ENCODE results near the gene RTN4RL1.

The RTN4RL1 gene

DNA sequence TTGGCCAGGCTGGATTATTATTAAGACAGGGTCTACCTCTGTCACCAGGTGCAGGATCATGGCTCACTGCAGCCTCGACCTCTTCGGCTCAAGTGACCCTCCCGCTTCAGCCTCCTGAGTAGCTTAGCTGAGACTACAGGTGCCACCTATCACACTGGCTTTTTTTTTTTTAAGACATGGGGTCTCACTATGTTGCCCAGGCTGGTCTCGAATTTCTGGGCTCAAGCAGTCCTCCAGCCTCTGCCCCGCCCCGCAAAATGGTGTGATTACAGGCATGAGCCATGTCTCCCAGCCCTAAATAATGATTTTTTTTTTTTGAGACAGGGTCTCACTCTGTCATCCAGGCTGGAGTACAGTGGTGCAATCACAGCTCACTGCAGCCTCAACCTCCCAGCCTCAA, 22.5 kb upstream of the RTN4RL1 start:
- DNase-seq (ENCODE audit: low read depth) = no peak

DNA sequence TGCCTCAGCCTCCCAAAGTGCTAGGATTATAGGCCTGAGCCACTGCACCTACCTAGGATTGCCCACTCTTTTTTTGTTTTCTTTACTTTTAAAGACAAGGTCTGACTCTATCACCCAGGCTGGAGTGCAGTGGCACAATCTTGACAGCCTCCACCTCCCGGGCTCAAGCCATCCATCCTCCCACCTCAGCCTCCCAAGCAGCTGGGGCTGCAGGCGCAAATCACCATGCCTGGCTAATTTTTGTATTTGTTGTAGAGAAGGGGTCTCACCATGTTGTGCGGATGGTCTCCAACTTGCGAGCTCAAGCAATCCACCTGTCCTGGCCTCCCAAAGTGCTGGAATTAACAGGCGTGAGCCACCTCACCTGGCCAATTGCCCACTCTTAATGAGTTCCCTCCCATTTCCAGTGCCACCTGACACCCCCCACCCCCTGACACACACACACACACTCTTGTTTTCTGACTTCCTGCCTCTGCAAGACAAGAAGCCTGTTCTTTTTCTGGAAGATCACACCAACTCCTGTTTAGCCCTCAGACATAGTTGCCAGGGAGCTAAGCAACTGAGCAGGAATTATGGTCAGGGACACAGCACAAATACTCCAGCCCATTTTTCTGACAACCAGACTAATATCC, 19.2 kb upstream of the RTN4RL1 start:
- DNase-seq (ENCODE audit: low read depth) = no peak

DNA sequence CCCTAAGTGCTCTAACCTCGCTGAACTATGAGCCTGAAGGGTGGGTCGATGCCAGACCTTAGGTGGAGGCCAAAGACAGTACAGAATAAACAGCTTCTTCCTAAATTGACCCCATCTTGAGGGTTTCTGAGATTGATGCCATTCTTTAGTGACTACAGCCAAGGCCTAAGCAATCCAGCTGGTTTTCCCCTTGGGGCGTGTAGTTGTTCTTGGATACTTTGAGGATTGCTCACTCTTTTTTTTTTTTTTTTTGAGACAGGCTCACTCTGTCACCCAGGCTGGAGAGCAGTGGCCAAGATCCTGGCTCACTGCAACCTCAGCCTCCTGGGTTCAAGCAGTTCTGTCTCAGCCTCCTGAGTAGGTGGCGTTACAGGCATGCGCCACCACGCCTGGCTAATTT, 18.7 kb upstream of the RTN4RL1 start:
- no peak for DNase-seq (ENCODE audit: low read depth)

DNA sequence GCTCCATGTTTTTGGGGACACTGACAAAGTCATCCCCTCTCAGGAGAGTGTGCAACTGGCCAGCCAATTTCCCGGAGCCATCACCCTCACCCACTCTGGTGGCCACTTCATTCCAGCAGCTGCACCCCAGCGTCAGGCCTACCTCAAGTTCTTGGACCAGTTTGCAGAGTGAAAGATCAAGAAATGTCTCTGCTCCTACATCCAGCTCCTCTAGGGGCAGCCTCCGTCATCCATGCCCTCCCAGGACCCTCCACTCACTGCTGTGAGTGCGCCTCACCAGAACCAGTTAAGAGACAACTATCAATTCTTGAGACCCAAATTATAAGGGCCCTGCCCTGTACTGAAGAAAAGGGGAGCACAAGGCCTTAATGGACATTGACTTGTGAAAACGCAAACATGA, 17.8 kb upstream of the RTN4RL1 start:
- no peak for DNase-seq (ENCODE audit: low read depth)

DNA sequence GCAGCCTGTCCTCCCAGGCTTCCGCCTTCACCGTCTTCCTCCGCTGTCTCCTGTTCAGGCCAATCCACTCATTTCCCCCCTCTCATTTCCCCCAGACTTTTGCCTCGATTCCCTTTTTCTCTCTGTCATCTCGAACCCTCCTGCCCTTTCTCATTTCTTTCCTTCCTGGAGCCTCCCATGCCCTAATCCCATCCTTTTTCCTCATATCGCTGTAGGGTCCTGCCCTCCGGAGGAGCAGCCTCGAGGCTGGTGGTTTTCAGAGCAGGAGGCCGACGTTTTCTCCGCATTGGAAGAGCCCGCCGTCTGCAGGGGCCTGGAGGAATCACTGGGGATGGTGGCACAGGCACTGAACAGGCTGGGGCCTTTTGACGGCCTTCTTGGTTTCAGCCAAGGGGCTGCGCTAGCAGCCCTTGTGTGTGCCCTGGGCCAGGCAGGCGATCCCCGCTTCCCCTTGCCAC, 17.3 kb upstream of the RTN4RL1 start:
- no peak for DNase-seq (ENCODE audit: low read depth)

DNA sequence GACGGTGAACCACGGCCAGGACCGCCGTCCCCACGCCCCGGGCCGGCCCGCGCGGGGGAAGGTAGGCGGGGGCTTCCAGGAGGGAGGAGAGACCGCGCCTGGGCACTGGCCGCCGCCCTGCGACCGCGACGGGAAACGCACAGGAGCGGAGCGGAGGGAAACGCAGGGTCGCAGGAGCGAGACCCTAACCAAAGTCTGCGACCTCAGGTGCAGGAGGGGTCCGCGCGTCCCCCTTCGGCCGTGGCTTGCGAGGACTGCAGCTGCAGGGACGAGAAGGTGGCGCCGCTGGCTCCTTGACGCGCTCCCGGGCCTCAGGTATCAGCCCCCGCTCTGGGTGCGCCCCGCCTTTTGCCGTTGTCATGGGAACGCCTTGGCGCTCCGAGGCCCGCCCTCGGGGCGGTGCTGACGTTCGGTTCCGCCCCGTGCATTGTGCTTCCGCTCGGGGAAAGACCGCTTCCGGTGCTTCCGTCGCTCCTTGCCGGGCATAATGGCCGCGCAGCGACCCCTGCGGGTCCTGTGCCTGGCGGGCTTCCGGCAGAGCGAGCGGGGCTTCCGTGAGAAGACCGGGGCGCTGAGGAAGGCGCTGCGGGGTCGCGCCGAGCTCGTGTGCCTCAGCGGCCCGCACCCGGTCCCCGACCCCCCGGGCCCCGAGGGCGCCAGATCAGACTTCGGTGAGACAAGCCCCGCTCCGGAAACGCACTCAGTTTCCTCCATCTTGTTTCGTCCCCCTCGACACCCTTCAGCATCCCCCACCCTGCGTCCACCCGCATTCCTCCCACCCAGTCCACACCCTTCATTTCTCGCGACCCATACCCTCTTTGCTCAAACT, 16.6 kb upstream of the RTN4RL1 start, which contains the start of gene OVCA2:
Gene OVCA2 (plus strand): TSS at position 462 of the 829 bp plus-strand sequence. CDS start 26 bp downstream, at position 488.
- DNase-seq (ENCODE audit: low read depth) = peak; percentile 92

DNA sequence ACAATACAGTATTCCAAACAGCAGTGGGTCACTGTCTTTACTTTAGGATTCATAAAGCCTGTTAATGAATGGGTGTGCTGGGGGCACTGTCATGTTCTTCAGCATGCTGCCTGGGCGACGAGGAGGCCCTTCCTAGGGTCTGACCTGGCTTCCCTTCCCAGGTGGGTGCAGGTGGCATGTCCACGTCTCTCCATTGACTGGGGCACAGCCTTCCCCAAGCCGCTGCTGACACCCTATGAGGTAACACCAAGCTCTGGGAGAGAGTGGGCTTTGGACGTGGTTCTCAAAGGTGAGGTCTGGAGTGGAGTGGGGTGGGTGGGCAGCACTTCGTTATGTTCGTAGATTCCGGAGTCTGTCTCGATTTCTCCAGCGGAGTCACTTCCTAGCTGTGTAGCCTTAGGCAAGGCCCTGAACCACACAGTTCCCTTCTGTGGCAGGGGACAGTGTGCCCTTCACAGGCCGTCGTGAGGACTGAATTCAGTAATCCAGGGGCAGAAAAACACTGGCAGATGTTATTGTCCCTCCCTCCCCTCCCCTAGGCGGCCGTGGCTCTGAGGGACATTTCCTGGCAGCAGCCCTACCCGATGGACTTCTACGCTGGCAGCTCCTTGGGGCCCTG, 15.9 kb upstream of the RTN4RL1 start:
- no peak for DNase-seq (ENCODE audit: low read depth)

DNA sequence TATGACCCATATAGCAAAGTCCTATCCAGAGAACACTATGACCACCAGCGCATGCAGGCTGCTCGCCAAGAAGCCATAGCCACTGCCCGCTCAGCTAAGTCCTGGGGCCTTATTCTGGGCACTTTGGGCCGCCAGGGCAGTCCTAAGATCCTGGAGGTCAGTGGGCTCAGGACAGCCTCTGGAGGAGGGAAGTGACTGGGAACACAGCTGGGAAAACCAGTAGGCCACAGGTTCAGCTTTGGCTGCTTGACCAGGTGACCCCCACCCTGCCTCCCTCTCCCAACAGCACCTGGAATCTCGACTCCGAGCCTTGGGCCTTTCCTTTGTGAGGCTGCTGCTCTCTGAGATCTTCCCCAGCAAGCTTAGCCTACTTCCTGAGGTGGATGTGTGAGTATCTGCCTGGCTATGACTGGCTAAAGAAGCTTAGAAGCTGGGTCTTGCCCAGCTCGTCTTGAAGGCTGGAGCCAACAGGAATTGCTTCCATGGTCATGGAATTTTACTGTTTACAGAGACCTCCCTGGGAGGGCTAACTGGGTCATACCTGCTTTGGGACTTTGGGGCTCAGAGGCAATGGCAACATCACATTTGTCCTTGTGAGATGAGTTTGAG, 15.2 kb upstream of the RTN4RL1 start:
- DNase-seq (ENCODE audit: low read depth) = no peak

DNA sequence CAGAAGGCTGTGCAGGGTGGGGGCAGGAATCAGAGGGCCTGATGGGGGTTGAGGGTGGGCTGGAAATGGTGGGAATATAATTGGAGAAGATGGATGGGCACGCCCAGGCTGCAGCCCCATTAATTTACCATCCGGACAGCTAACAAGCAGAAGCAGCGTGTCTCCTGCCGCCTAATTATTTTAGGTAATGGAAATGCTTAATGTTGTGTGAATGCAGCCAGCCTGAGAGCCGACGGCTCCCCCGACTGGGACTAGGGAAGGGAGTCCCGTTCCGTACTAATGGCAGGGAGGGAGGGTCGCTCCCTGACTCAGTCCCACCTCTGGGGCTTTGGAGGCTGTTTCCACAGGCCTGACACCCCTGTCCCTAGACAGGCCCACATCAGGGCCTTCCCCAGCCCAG, 12.0 kb upstream of the RTN4RL1 start:
- DNase-seq (ENCODE audit: low read depth) = no peak

DNA sequence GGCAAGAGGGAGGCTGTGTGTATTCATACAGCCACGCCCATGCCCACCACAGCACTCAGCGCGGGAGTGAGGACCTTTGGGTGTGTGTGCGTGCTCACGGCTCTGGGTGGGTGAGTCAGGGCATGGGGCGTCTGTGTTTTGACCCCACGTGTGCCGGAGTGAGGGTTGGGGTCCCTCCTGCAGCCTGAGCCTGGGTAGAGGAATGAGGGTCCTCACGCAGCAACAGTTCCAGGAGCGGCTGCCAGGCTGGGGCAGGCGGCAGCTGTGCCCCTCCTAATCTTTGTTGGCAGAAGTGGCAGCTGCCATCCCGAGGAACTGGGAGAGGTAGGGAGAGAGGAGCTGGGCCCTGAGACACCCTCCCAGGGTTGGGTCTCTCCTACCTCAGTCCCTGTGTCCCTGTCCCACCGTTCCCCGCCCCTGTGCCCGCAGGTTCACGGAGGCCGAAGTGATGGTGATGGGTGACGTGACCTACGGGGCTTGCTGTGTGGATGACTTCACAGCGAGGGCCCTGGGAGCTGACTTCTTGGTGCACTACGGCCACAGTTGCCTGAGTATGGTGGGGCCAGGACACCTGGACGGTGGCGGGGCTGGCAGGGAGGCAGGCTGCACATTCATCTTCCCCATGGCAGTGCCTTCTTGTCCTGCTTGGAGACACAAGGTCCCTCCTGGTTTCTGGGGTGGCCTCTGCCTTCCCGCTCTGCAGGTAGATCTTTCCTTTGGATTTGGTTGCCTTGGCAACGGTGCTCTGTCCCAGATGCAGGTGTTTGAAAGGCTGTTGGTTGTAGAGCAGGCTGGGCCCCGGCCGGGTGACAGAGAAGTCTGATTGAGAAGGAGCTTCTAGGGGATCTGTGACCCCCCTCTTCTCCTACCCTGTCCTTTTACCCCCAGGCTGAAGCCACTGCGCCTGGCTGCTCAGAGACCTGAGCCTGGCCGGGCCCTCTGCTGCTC, 10.7 kb upstream of the RTN4RL1 start:
- DNase-seq (ENCODE audit: low read depth) = no peak

DNA sequence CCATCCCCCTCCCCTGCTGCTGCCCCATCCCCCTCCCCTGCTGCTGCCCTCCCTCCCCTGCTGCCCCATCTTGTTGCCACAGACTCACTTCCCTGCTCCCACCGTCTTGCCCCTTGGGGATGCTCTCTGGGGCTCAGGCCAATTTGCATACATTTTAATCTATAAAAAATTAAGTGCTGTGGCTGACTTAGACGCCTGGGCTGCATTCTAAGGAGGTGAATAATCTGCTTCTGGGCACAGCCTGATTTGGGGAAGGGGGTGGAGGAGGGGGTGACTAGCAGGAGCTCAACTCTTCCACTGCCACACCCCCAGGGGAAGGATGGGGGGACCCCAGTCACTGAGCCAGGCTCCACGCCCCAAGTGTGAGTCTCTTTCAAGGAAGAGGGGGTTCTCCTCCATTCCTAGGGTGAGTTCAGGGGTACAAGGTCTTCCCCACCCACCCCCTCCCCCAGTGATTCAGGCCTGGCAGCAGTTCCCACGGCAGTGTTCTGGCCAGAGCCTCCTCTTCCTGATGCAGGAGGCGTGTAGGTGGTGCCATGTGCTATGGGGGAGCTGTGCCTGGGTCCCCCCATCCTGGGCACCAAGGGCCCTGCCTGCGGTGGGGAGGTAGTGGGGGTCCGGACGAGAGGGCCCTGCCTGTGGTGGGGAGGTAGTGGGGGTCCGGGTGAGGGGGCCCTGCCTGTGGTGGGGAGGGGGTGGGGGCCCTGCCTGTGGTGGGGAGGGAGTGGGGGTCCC, 9.8 kb upstream of the RTN4RL1 start:
- no peak for DNase-seq (ENCODE audit: low read depth)

DNA sequence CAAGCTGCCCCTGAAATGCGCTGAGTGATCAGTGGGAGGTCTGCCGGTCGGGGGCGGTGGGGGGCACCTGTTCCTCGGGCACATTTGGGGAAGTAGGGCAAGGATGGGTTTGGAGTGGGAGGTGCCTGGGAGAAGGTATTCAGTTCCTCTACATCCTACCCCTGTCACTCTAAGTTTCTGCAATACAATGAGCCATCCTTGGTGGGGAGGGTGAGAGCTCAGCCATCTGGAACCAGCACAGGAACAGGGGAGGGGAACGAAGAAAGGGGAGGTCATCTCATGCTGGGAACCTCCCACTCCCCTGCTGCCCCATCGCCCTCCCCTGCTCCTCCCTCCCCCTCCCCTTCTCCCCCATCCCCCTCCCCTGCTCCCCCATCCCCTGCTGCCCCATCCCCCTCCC, 9.0 kb upstream of the RTN4RL1 start:
- DNase-seq (ENCODE audit: low read depth) = no peak

DNA sequence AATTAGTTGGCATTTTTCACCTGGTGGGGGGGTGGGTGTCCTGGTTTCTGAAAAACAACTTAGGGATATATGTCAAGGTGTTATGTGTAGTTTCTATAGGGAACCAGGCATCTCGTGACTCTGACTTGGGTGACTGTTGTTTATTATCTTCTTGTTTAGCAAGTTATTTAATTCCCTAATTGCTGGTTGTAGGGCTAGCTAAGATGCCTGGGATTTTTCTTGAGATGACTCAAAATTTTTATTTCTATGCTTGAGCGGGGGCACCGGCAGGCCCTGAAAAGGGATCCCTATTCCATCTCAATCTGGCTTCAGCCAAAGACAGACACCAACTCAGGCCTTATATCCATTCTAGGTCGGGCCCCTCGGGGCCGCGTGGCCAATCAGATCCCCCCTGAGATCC, 8.0 kb upstream of the RTN4RL1 start:
- DNase-seq (ENCODE audit: low read depth) = no peak

DNA sequence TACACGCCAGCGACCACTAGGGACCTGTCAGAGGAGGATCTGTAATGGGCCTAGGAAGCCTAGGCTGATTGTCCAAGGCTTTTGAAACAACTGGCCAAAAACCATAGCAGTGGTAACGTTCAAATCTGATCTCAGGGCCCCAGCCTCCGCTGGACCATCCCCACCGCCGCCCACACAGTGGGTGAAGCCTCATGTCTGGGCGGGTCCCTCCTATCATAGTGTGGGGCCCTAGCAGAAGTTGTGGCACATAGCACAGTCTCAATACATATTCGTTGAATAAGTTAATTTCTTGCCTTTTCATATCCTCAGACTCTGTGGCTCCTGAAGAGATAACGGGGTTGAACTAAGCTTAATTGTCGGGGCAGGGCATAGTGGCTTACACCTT, 5.6 kb upstream of the RTN4RL1 start:
- no peak for DNase-seq (ENCODE audit: low read depth)

DNA sequence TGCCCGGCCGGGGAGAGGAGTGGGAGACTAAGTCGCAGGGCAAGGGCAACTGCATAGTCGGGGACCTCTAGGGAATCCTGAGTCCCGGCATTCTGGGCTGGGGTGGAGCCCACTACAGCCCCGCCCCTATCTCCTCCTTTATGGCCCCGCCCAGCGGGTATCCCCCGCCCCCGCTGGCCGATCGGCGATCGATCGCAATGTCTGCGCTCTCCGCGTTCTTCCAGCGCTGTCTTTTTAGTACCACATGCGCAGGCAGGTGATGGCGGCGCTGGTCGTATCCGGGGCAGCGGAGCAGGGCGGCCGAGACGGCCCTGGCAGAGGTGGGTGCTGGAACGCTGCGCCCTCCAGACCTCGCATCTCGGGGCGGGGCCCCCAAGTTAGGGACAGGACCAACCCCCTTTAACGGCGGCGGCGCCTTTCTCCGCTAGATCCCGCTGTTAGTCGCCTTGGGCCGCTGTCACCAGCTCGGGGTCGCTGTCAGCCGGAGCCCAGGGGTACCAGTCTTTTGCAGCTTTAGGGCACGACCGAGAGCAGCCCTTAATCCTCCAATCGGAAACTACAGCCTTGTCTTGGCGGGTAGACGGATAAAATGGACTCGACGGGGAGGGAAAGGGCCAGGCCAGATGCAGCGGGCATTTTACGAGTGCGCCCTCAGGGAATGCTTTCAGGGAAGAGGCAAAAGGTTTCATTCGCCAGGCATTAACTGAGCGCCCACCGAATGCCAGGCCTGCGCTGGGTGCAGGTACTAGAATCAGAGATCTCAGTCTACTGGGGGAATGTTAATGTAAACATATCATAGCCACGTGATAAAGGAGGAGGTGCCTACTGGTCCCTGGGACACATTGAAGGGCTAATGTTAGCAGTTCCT, 5.0 kb upstream of the RTN4RL1 start, which contains the start of gene DPH1:
Gene DPH1 (plus strand): TSS at position 243 of the 868 bp plus-strand sequence. CDS start 17 bp downstream, at position 260.
- peak; percentile 73 for DNase-seq (ENCODE audit: low read depth)

DNA sequence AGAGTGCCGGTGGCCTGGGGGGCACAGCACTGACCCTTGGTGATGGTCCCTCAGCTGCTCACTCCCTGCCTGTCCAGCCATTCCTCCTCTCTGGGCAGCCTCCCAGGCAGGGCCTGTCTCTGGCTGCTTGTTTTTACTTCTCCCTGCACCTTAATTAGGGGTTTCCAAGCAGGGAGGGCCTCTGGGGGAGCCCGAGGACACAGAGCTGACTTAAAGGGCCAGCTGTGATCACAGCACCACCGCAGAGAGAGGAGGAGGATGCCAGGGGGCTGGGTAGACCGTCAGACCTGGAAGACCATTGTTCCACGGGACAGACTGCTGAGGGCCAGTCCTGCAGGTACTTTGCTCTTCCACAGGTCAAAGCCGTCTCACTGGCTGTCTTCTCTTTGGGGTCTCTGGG, 3.6 kb upstream of the RTN4RL1 start:
- no peak for DNase-seq (ENCODE audit: low read depth)

DNA sequence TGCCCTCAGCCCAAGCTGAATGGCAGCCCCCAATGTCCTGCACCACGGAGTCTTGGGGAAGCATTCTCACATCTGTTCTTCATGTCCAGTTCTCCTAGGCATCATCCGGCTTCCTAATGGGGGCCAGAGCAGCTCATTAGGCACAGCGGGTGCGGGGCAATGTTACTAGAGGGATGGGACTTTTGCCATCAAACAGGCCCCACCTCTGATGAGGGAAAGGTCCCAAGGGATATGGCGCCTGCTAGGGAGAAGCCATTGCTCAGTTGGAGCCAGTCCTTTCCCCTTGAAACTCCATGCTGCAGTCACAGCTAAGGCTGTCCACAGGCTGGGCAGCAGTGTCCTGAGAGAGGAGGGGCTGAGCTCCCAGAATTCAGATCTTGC, 3.1 kb upstream of the RTN4RL1 start:
- DNase-seq (ENCODE audit: low read depth) = no peak

DNA sequence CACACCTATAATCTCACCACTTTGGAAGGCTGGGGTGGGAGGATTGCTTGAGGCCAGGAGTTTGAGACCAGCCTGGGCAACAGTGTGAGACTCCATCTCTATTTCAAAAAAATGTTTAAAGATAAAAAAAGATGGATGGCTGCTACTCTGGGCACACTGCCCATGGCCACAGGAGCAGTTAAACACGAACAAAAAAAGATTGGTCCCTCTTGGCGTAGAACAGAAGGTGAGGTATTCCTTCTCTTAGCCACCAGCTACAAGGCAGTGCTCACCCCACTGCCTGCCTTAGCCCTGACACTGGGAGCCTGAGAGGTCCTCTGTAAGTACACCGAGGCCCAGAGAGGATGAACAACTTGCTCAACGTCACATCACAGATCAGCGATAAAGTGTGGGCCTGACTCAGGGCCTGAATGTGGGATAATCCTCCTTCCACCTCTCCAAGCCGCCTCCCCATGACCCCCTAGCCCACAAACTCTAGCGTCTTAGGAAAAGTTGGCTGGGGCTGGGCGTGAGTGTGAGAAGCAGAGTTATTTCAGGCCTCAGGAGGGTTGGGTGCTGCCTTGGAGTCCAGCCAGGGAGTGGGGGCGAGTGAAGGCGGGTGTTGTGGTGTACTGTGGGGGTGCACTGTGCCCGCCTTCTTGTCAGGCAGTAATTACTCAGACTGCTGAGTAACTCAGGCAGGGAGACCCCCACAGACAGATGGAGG, 2.5 kb upstream of the RTN4RL1 start:
- DNase-seq (ENCODE audit: low read depth) = no peak

Data from stimulated activated CD8-positive, alpha-beta memory T cell treated with anti-CD3 and anti-CD28 coated beads, Interleukin-15, amount 100 ng/mL, for 24 hours (primary cell).